Right atrium auricular region (tissue), 2 donors: ENCODE measurements around the gene UBE2L3. TPM values are rescaled to one million over a fixed set of nuclear protein-coding genes. Genes with fewer than 3 reads are reported as not detected.
A peak's percentile ranks its signal among the peaks of the same experiment; 100 is the strongest.
"Not testable (repeated sequence)": the region's sequence is repeated elsewhere in the genome, so short reads cannot be mapped to it uniquely, and the experiment has no call there.

Source experiments
- DNase-seq: peaks from one replicate; pipeline ENCODE4 v3.0.0-alpha.2; 2019; ENCODE audit warnings: low spot score
- H3K27ac ChIP-seq, 2 donors: fragments of 200-600 bp; sonication (generic); 1 replicate in 1 of 2; 2 replicates in 1 of 2; pipeline ENCODE4 v1.5.1; 2016 to 2019
- H3K27me3 ChIP-seq, 2 donors: fragments of 200-600 bp; sonication (generic); one replicate each; pipeline versions ENCODE4 v1.5.1 to v1.6.0; 2017 to 2019
- H3K36me3 ChIP-seq: fragments of 200-600 bp; sonication (generic); one replicate; pipeline ENCODE4 v1.5.1; 2016
- H3K4me1 ChIP-seq, 2 donors: fragments of 200-600 bp; sonication (generic); one replicate each; pipeline versions ENCODE4 v1.5.1 to v1.6.0; 2017 to 2019
- H3K4me3 ChIP-seq, 2 donors: fragments of 200-600 bp; sonication (generic); 1 replicate in 1 of 2; 2 replicates in 1 of 2; pipeline ENCODE4 v1.5.1; 2017 to 2019; ENCODE audit warnings: mild to moderate bottlenecking in 1 of 2, moderate library complexity in 1 of 2
- H3K9me3 ChIP-seq, 2 donors: fragments of 200-600 bp; sonication (generic); one replicate each; pipeline ENCODE4 v1.5.1; 2019
- total RNA-seq, 2 donors: library from RNA; depleted of rRNA; stranded (reverse); fragments of >200 nt; gene quantifications; one replicate each; pipeline ENCODE4 v1.1.0, GENCODE V29; 2016
- TF ChIP-seq, protein P1 (sequence below), 2 donors: fragments of 200-600 bp; sonication (generic); IDR thresholded peaks; one replicate each; pipeline ENCODE4 v1.5.1; 2019; ENCODE audit warnings: antibody characterized with exemption in 2 of 2

Gene UBE2L3
- total RNA-seq, 2 donors from 2014 or later: 46.9 to 62.2 TPM

DNA sequence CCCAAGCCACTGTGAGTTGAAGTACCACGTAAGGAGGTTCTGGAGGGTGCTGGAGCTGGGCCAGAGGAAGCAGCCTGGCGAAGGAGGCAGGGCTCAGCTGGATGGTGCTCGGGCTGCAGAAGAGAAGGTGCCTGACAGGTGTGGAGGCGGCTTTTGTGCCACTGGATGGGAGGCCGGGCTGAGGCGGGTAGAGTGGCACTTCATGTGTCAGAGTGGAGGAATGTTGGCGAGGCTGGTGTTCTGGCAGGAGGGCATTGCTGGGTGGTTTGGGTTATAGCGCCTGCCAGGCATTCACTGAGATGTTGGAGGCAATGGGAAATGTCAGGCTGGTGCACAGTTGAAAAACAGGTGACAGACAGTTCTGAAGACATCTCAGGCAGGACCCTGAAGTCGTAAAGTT lies 24.2 kb downstream of the UBE2L3 start:
- H3K36me3 ChIP-seq: peaks cover 26% of the 10 kb centered on the region
- TF ChIP-seq, protein P1, sequence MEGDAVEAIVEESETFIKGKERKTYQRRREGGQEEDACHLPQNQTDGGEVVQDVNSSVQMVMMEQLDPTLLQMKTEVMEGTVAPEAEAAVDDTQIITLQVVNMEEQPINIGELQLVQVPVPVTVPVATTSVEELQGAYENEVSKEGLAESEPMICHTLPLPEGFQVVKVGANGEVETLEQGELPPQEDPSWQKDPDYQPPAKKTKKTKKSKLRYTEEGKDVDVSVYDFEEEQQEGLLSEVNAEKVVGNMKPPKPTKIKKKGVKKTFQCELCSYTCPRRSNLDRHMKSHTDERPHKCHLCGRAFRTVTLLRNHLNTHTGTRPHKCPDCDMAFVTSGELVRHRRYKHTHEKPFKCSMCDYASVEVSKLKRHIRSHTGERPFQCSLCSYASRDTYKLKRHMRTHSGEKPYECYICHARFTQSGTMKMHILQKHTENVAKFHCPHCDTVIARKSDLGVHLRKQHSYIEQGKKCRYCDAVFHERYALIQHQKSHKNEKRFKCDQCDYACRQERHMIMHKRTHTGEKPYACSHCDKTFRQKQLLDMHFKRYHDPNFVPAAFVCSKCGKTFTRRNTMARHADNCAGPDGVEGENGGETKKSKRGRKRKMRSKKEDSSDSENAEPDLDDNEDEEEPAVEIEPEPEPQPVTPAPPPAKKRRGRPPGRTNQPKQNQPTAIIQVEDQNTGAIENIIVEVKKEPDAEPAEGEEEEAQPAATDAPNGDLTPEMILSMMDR (IDR thresholded peaks at IDR 0.05): no peak
- no peaks in the 10 kb centered on the region for H3K9me3 ChIP-seq
- no peak for DNase-seq
- no peak overlapping the region for H3K27ac ChIP-seq
- H3K4me1 ChIP-seq: peaks cover 0 to 74% of the 10 kb centered on the region in 2 donors
- H3K27me3 ChIP-seq: no peaks in the 10 kb centered on the region
- H3K4me3 ChIP-seq: no peak overlapping the region

DNA sequence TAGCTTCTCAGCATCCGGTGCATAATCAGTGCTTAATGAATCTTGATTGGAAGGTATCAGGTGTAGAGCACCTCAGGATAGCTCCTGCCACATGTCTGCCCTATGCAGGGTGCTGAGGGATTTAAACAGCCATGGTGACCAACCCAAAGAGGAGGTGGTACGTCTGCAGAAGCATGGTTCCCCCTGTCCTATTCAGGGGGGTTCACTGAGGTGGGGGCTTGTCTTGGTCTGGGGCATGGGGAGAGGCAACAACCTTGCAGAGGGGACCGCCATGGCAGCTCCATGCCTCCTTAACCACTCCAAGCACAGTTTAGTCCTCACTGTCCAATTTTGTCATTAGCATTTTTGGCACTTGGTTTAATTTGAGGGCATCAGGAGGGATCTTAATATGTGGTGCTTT lies 24.9 kb downstream of the UBE2L3 start:
- Histone ChIP-seq H3K36me3 (peaks cover 32% of the 10 kb centered on the region), H3K9me3 (no peaks in the 10 kb centered on the region), H3K27ac (no peak overlapping the region), H3K4me3 (no peak overlapping the region), H3K4me1 (peaks cover 0 to 69% of the 10 kb centered on the region in 2 donors), H3K27me3 (no peaks in the 10 kb centered on the region)
- TF ChIP-seq, protein P1 (IDR thresholded peaks at IDR 0.05): no peak
- DNase-seq: no peak

DNA sequence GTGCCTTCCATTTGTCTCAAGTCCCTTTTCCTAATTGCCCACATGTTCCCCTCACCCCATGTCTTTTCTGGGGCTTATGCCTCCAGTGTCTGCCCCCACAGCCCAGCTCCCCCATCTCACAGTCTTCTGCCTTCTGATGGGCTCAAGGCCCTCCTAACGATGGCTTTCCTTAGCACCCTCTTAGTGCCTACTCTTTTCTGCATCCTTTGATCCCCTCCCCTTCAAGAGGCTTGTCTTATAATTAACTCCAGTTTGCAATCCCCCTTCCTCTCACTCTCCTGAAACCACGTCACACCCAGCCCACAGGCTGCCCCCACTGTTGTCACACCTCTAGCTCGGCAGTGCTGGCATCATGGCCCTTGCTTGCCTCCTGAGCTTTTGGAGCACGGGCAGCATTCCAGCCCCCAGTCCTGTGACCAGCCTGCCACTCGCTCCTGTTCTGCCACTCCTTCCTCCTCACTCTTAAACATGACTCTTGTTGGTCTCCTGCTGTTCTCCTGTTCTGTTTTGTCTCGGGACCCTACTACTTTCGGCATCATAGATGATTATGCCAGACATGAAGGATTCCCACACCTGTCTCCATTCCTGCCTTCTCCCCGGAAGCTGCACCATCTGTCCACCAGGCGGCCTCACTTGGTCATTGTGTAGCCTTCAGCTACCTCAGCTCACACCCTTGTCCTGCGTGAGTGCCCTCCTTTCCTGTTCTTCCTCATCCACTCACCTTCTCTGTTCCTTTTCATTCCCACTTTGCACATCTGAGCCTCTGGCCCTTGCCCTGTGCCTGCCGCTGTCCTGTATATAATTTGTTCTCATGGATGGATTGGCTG lies 26.1 kb downstream of the UBE2L3 start:
- peaks cover 0 to 61% of the 10 kb centered on the region in 2 donors for H3K4me1 ChIP-seq
- H3K27ac ChIP-seq: peak overlapping the region; percentile 14 to 31
- TF ChIP-seq, protein P1 (IDR thresholded peaks at IDR 0.05): peak in 1 of 2 donors; percentile 36
- no peaks in the 10 kb centered on the region for H3K9me3 ChIP-seq
- DNase-seq: no peak
- no peak overlapping the region for H3K4me3 ChIP-seq
- H3K27me3 ChIP-seq: no peaks in the 10 kb centered on the region
- H3K36me3 ChIP-seq: peaks cover 32% of the 10 kb centered on the region

DNA sequence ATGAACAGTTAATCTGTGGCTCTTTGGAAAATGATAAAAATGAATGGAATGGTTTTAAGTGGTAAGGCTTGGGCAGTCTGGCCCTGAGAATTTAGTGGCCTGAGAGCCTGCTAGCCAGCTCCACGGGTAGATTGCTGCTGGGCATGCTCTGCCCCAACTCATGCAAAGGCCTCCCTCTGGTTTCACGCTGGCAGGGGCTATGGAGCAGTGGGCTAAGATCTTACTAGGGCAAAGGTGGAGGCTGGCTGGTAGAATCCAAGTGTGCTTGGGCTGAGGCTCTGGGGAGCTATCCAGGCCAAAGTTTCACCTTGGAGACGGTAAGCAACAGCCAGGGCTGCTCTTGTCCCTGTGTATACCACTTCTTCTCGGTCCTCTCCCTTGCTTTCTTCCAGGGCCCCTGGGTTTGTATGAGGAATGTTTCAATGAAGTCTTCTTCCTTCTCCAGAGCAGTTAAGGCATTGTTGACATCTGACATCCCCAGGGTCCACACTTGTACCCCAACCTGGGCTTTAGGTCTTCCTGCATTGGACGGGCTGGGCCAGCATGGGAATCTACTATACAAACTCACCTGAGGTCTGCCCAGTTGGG lies 27.4 kb downstream of the UBE2L3 start:
- DNase-seq: no peak
- Histone ChIP-seq H3K27ac (peak overlapping the region in 1 of 2 donors; percentile 45), H3K27me3 (no peaks in the 10 kb centered on the region), H3K9me3 (no peaks in the 10 kb centered on the region), H3K4me1 (peaks cover 0 to 56% of the 10 kb centered on the region in 2 donors), H3K4me3 (no peak overlapping the region), H3K36me3 (peaks cover 32% of the 10 kb centered on the region)
- TF ChIP-seq, protein P1 (IDR thresholded peaks at IDR 0.05): no peak

DNA sequence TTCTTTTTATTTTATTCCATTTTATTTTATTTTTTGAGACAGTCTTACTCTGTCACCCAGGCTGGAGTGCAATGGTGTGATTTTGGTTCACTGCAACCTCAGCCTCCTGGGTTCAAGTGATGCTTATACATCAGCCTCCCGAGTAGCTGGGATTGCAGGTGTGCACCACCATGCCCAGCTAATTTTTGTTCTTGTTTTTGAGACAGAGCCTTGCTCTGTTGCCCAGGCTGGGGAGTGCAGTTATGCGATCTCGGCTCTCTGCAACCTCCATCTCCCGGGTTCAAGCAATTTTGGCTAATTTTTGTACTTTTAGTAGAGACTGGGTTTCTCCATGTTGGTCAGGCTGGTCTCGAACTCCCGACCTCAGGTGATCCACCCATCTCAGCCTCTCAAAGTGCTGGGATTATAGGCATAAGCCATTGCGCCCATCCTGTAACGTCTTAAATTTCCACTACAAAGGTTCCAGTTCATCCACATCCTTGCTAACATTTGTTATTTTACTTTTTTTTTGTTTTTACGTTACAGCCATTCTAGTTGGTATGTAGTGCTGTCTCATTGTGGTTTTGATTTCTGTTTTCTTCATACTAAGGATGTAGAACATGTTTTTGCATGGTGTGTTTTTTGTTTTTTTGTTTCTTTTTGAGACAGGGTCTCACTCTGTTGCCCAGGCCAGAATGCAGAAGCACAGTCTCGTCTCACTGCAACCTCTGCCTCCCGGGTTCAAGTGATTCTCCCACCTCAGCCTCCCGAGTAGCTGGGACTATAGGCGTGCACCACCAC lies 29.0 kb downstream of the UBE2L3 start:
- H3K27me3 ChIP-seq, H3K9me3 ChIP-seq, DNase-seq, H3K4me3 ChIP-seq, H3K27ac ChIP-seq: not testable (repeated sequence)
- Histone ChIP-seq H3K36me3 (peaks cover 32% of the 10 kb centered on the region), H3K4me1 (peaks cover 0 to 41% of the 10 kb centered on the region in 2 donors)

DNA sequence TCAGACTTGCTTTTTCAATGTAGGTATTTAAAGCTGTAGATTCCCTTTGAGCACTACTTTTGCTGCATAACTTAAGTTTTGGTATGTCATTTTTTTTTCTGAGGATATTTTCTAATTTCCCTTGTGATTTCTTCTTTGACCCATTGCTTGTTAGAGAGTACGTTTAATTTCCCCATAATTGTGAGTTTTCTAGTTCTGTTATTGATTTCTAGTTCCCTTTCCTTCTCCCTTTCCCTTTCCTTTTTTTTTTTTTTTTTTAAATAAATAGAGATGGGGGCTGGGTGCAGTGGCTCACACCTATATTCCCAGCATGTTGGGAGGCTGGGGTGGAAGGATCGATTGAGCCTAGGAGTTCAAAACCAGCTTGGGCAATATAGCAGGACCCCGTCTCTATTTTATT lies 30.8 kb downstream of the UBE2L3 start:
- TF ChIP-seq, protein P1 (IDR thresholded peaks at IDR 0.05): no peak
- Histone ChIP-seq H3K4me1 (peaks cover 0 to 32% of the 10 kb centered on the region in 2 donors), H3K4me3 (no peak overlapping the region), H3K9me3 (no peaks in the 10 kb centered on the region), H3K27ac (no peak overlapping the region), H3K27me3 (no peaks in the 10 kb centered on the region), H3K36me3 (peaks cover 26% of the 10 kb centered on the region)
- DNase-seq: no peak
